IMR-90 (cell line): ENCODE measurements around the gene FYCO1. TPM values are rescaled to one million over a fixed set of nuclear protein-coding genes. Genes with fewer than 3 reads are reported as not detected.

Source experiments
- ATAC-seq: fragments of 200-7000 bp; cut with Tn5 transposase; 2 replicates; pipeline ENCODE4 v1.9.1; 2020; ENCODE audit warnings: low read depth, mild to moderate bottlenecking, moderate library complexity
- BruUV-seq: library from RNA; stranded (reverse); fragments of 400-500 nt; replicated peaks from 2 replicates; lab custom pipeline; 2021; lab: Mats Ljungman, UMichigan
- CTCF ChIA-PET: fragments of 300-600 bp; formaldehyde crosslinking; extraction: SDS; loops from one replicate; lab custom pipeline; 2021; ENCODE audit warnings: antibody characterized with exemption; lab: Yijun Ruan, JAX
- POLR2A ChIA-PET: fragments of 300-600 bp; sonication (Branson Sonifier 250); formaldehyde crosslinking; loops from one replicate; lab custom pipeline; 2022; ENCODE audit warnings: antibody characterized with exemption; ENCODE audit not compliant: unreplicated experiment; lab: Charles Lee
- DNase-seq: peaks from one replicate; pipeline ENCODE4 v3.0.0; 2013
- H2AFZ ChIP-seq: replicated peaks from 2 replicates; pipeline ENCODE3; 2013; ENCODE audit warnings: low read length, mild to moderate bottlenecking; ENCODE audit not compliant: poor library complexity
- H2AK5ac ChIP-seq: 2 replicates; pipeline ENCODE4 v1.6.1; 2013; ENCODE audit warnings: low read depth, low read length, inconsistent platforms
- H2AK9ac ChIP-seq: replicated peaks from 2 replicates; pipeline ENCODE3; 2013; ENCODE audit warnings: mild to moderate bottlenecking, low read depth, low read length, moderate library complexity; ENCODE audit not compliant: poor library complexity
- H2BK120ac ChIP-seq: 2 replicates; pipeline ENCODE4 v1.6.1; 2013; ENCODE audit warnings: low read depth, low read length, inconsistent platforms
- H2BK15ac ChIP-seq: 3 replicates; pipeline ENCODE4 v1.6.1; 2013; ENCODE audit warnings: low read depth, low read length, inconsistent platforms
- H2BK20ac ChIP-seq: 2 replicates; pipeline ENCODE4 v1.6.1; 2013; ENCODE audit warnings: low read depth, mild to moderate bottlenecking, inconsistent platforms, low read length, moderate library complexity
- H2BK5ac ChIP-seq: 2 replicates; pipeline ENCODE4 v1.6.1; 2013; ENCODE audit warnings: mild to moderate bottlenecking, low read depth, low read length, inconsistent platforms; ENCODE audit not compliant: poor library complexity, severe bottlenecking
- H3K14ac ChIP-seq: replicated peaks from 2 replicates; pipeline ENCODE4 v1.6.1; 2013; ENCODE audit warnings: low read depth, low read length, inconsistent platforms
- H3K18ac ChIP-seq: 2 replicates; pipeline ENCODE4 v1.6.1; 2013; ENCODE audit warnings: low read depth, low read length, control low read depth
- H3K23ac ChIP-seq: 2 replicates; pipeline ENCODE4 v1.6.1; 2013; ENCODE audit warnings: low read depth, low read length, inconsistent platforms
- H3K27ac ChIP-seq: 2 replicates; pipeline ENCODE4 v1.5.1; 2013; ENCODE audit warnings: mild to moderate bottlenecking, control low read depth, low read length; ENCODE audit not compliant: insufficient read depth
- H3K27me3 ChIP-seq: 2 replicates; pipeline ENCODE4 v1.6.1; 2013; ENCODE audit warnings: low read length; ENCODE audit not compliant: control insufficient read depth, insufficient read depth
- H3K36me3 ChIP-seq: 2 replicates; pipeline ENCODE4 v1.6.1; 2013; ENCODE audit warnings: low read length, mixed read lengths; ENCODE audit not compliant: control insufficient read depth, insufficient read depth
- H3K4ac ChIP-seq: 2 replicates; pipeline ENCODE4 v1.6.1; 2013; ENCODE audit warnings: low read depth, low read length, inconsistent platforms
- H3K4me1 ChIP-seq: 2 replicates; pipeline ENCODE4 v1.6.1; 2013; ENCODE audit warnings: low read length, mixed read lengths; ENCODE audit not compliant: control insufficient read depth, insufficient read depth
- H3K4me2 ChIP-seq: 2 replicates; pipeline ENCODE4 v1.6.1; 2013; ENCODE audit warnings: low read depth, mild to moderate bottlenecking, control low read depth, low read length, moderate library complexity
- H3K4me3 ChIP-seq: 2 replicates; pipeline ENCODE4 v1.5.1; 2013; ENCODE audit warnings: low read depth, mild to moderate bottlenecking, control low read depth, low read length, moderate library complexity; ENCODE audit not compliant: insufficient read depth
- H3K56ac ChIP-seq: 2 replicates; pipeline ENCODE4 v1.6.1; 2013; ENCODE audit warnings: low read length, inconsistent platforms; ENCODE audit not compliant: insufficient read depth; ENCODE audit errors: extremely low read depth
- H3K79me1 ChIP-seq, 2 experiments: 2 replicates each; pipeline ENCODE4 v1.6.1; 2013; ENCODE audit warnings: low read length in 2 of 2, inconsistent platforms in 1 of 2, low read depth in 1 of 2
- H3K9ac ChIP-seq: 2 replicates; pipeline ENCODE4 v1.6.1; 2013; ENCODE audit warnings: low read depth, low read length, control low read depth
- H3K9me1 ChIP-seq: 2 replicates; pipeline ENCODE4 v1.6.1; 2013; ENCODE audit warnings: low read length, inconsistent platforms; ENCODE audit not compliant: insufficient read depth
- H3K9me3 ChIP-seq: 2 replicates; pipeline ENCODE4 v1.6.1; 2013; ENCODE audit warnings: low read length; ENCODE audit not compliant: control insufficient read depth, insufficient read depth
- H4K20me1 ChIP-seq: 2 replicates; pipeline ENCODE4 v1.6.1; 2013; ENCODE audit warnings: low read length, inconsistent platforms; ENCODE audit not compliant: insufficient read depth
- H4K5ac ChIP-seq: 2 replicates; pipeline ENCODE4 v1.6.1; 2013; ENCODE audit warnings: mild to moderate bottlenecking, low read depth, low read length, control low read depth
- H4K8ac ChIP-seq, 2 experiments: 2 replicates each; pipeline ENCODE4 v1.6.1; 2013; ENCODE audit warnings: low read depth in 2 of 2, low read length in 2 of 2, control low read depth in 1 of 2, inconsistent platforms in 1 of 2
- H4K91ac ChIP-seq: 2 replicates; pipeline ENCODE4 v1.6.1; 2013; ENCODE audit warnings: low read depth, low read length, inconsistent platforms; ENCODE audit not compliant: insufficient read depth
- BHLHE40 ChIP-seq: fragments of 150-350 bp; IDR thresholded peaks from 2 replicates; pipeline ENCODE4 v1.6.1; 2016; ENCODE audit warnings: mild to moderate bottlenecking, low read depth, low read length
- CEBPB ChIP-seq: IDR thresholded peaks from 2 replicates; pipeline ENCODE4 v1.6.1; 2012; ENCODE audit warnings: low read depth, low read length, improper control_type of control experiment
- CTCF ChIP-seq: conservative IDR thresholded peaks from 2 replicates; pipeline ENCODE4 v1.5.1; 2012; ENCODE audit warnings: mild to moderate bottlenecking, low read depth, low read length, improper control_type of control experiment
- MAFK ChIP-seq: IDR thresholded peaks from 2 replicates; pipeline ENCODE4 v1.6.1; 2012; ENCODE audit warnings: low read depth, low read length, improper control_type of control experiment
- POLR2A ChIP-seq: IDR thresholded peaks from 2 replicates; pipeline ENCODE4 v1.6.1; 2012; ENCODE audit warnings: mild to moderate bottlenecking, low read depth, low read length
- RAD21 ChIP-seq: IDR thresholded peaks from 2 replicates; pipeline ENCODE4 v1.6.1; 2012; ENCODE audit warnings: low read length, improper control_type of control experiment
- USF2 ChIP-seq: fragments of 150-350 bp; IDR thresholded peaks from 2 replicates; pipeline ENCODE4 v1.6.1; 2017; ENCODE audit warnings: mild to moderate bottlenecking, antibody characterized with exemption, low read length, low read depth
- WGBS, 2 experiments: methylation state at CpG; one replicate each; pipeline versions ENCODE4 v1.1.5 to v1.1.7; 2013; ENCODE audit warnings: missing lambda C conversion rate in 2 of 2; ENCODE audit not compliant: insufficient read length in 1 of 2; ENCODE audit errors: extremely low coverage in 2 of 2; 5-methylcytosine and 5-hydroxymethylcytosine counted together
- dilution Hi-C: fragments of 300-500 bp; cut with HindIII; formaldehyde crosslinking; loops from one replicate; pipeline ENCODE4 v1.14.3; 2018; ENCODE audit warnings: low sequenced_read_pairs; ENCODE audit not compliant: unreplicated experiment
- in situ Hi-C: fragments of 300-500 bp; cut with MboI; formaldehyde crosslinking; loops from 3 replicates; pipeline ENCODE4 v1.14.3; 2019; ENCODE audit warnings: low sequenced_read_pairs, inconsistent platforms, mixed read lengths
- intact Hi-C: fragments of 100-400 bp; cut with micrococcal nuclease; formaldehyde crosslinking; loops from 2 replicates; pipeline ENCODE4 v1.10.0; 2022
- polyA plus RNA-seq, 3 experiments: library from polyadenylated mRNA; depleted of rRNA; stranded (reverse); fragments of >200 nt; gene quantifications; 2 replicates each; pipeline ENCODE4 v1.2.3, GENCODE V29; 2012; ENCODE audit warnings: low replicate concordance in 1 of 3
- total RNA-seq: library from RNA; depleted of rRNA; stranded (reverse); fragments of >200 nt; gene quantifications from 2 replicates; pipeline ENCODE4 v1.2.3, GENCODE V29; 2012

Gene FYCO1
- total and polyA plus RNA-seq, 2 of the 4 experiments (the other 2 are of a cell fraction), result 13.7 to 20.1 TPM

- no peak overlapping the region for H3K4me3 ChIP-seq
- dilution Hi-C loops (no loop called here), intact Hi-C loops (no loop called here), in situ Hi-C loops (no loop called here)
- peaks cover 0 to 4% of the 10 kb centered on the region in 2 experiments; a peak in 1 of 4 replicates for H3K79me1 ChIP-seq
- no TSS peak for BruUV-seq
- H2BK5ac ChIP-seq, result no peak overlapping the region
- H2AK9ac ChIP-seq, result no peak overlapping the region
- H3K9me1 ChIP-seq, result peaks cover 23% of the 10 kb centered on the region
- no peak overlapping the region for H4K8ac ChIP-seq
- H3K36me3 ChIP-seq, result peaks cover 58% of the 10 kb centered on the region
- H3K23ac ChIP-seq, result no peak overlapping the region
- no peak overlapping the region for H3K4ac ChIP-seq
- no peak overlapping the region for H3K4me2 ChIP-seq
- WGBS, 2 experiments, result no CpG with 5 or more reads among the region's 4 CpGs
- no peak overlapping the region for H3K14ac ChIP-seq
- H3K18ac ChIP-seq, result no peak overlapping the region
- H3K9ac ChIP-seq, result no peak overlapping the region
- H4K5ac ChIP-seq, result no peak overlapping the region
- no peak overlapping the region for H2BK15ac ChIP-seq
- no peak for DNase-seq
- H2AFZ ChIP-seq, result no peak overlapping the region
- H2BK20ac ChIP-seq, result no peak overlapping the region
- no peak for ATAC-seq
- H3K9me3 ChIP-seq, result no peaks in the 10 kb centered on the region
- H3K56ac ChIP-seq, result no peak overlapping the region
- no peak overlapping the region for H3K27ac ChIP-seq
- ChIA-PET POLR2A (no interaction called here), CTCF (no interaction called here)
- H2BK120ac ChIP-seq, result no peak overlapping the region
- peaks cover 7% of the 10 kb centered on the region; the same call in 1 of the 2 replicates for H4K20me1 ChIP-seq
- no peaks in the 10 kb centered on the region for H3K27me3 ChIP-seq
- TF ChIP-seq CTCF, result no peak
- no peak for TF ChIP-seq RAD21
- TF ChIP-seq BHLHE40, result no peak
- no peak for TF ChIP-seq USF2
- TF ChIP-seq MAFK, result no peak
- no peak for TF ChIP-seq POLR2A
- no peak for TF ChIP-seq CEBPB
- no peak overlapping the region for H4K91ac ChIP-seq
- no peak overlapping the region for H2AK5ac ChIP-seq
- peaks cover 24% of the 10 kb centered on the region for H3K4me1 ChIP-seq
These were observed 43.2 kb downstream of the FYCO1 start for GRCh38 chr3:45952456-45952855.
